Karpas-422 (cell line): ENCODE measurements around the gene PHB1. TPM values are rescaled to one million over a fixed set of nuclear protein-coding genes. Genes with fewer than 3 reads are reported as not detected.

Experiments
- DNase-seq: peaks from one replicate; pipeline ENCODE4 v3.0.0-alpha.2; 2015
- H2AFZ ChIP-seq: fragments of 200-600 bp; sonication (generic); 2 replicates; pipeline ENCODE4 v1.6.1; 2014; ENCODE audit warnings: antibody characterized with exemption, low read length, mixed read lengths
- H3K27ac ChIP-seq: fragments of 200-600 bp; sonication (generic); 2 replicates; pipeline ENCODE4 v1.5.1; 2014; ENCODE audit warnings: mild to moderate bottlenecking, low read length, moderate library complexity
- H3K27me3 ChIP-seq: fragments of 200-600 bp; sonication (generic); 2 replicates; pipeline ENCODE4 v1.6.1; 2014; ENCODE audit warnings: low read length, mixed read lengths
- H3K36me3 ChIP-seq: fragments of 200-600 bp; sonication (generic); 2 replicates; pipeline ENCODE4 v1.6.1; 2014; ENCODE audit warnings: low read length, mixed read lengths; ENCODE audit not compliant: insufficient read depth
- H3K4me1 ChIP-seq: fragments of 200-600 bp; sonication (generic); 2 replicates; pipeline ENCODE4 v1.6.1; 2014; ENCODE audit warnings: mild to moderate bottlenecking, low read length, mixed read lengths
- H3K4me2 ChIP-seq: fragments of 200-600 bp; sonication (generic); 2 replicates; pipeline ENCODE4 v1.6.1; 2014; ENCODE audit warnings: low read length, low read depth, mild to moderate bottlenecking; ENCODE audit not compliant: poor library complexity, severe bottlenecking
- H3K4me3 ChIP-seq: fragments of 200-600 bp; sonication (generic); 2 replicates; pipeline ENCODE4 v1.5.1; 2014; ENCODE audit warnings: mild to moderate bottlenecking, antibody characterized with exemption, low read length, mixed read lengths
- H3K79me2 ChIP-seq: fragments of 200-600 bp; sonication (generic); 2 replicates; pipeline ENCODE4 v1.6.1; 2014; ENCODE audit warnings: mild to moderate bottlenecking, low read length, mixed read lengths
- H3K9ac ChIP-seq: fragments of 200-600 bp; sonication (generic); 2 replicates; pipeline ENCODE4 v1.6.0; 2014; ENCODE audit warnings: low read length
- H3K9me2 ChIP-seq: fragments of 200-600 bp; sonication (generic), shearing (Covaris generic); replicated peaks from 2 replicates; pipeline ENCODE4 v1.6.0; 2014; ENCODE audit warnings: mild to moderate bottlenecking, low read length, moderate library complexity; ENCODE audit not compliant: insufficient read depth
- H3K9me3 ChIP-seq: fragments of 300-700, 200-600 bp; sonication (generic); 2 replicates; pipeline ENCODE4 v1.6.1; 2014; ENCODE audit warnings: low read length, mixed read lengths
- H4K20me1 ChIP-seq: fragments of 200-600 bp; sonication (generic); 2 replicates; pipeline ENCODE4 v1.6.1; 2014; ENCODE audit warnings: mild to moderate bottlenecking, antibody characterized with exemption, low read length, low read depth; ENCODE audit not compliant: insufficient read depth
- total RNA-seq: library from RNA; depleted of rRNA; stranded (reverse); fragments of >200 nt; shearing (Covaris generic); gene quantifications from 2 replicates; pipeline ENCODE4 v1.2.3, GENCODE V29; 2014; ENCODE audit warnings: low replicate concordance

PHB1 gene
- total RNA-seq, 1 experiment from 2014 or later: 91.5 TPM

DNA sequence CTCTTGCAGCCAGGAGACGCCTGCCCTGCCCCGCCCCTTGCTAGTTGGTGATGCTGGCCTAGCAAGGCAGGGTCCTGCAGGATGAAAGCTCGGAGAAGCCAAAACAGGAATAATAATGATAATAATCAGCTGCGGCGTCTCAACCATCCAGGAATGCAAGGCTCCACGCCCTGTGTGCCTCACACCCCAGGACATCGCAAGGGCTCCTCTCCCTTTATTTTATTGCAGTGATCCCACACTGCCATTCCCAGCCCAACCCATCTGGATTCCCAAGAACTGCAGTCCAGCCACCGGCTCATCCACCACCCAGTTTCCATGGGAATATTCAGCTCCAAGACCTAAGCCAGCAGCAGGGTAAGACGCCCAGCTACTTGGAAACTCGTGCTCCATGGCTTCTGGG lies 31.6 kb downstream of the PHB1 start:
- no peak overlapping the region for H2AFZ ChIP-seq
- DNase-seq: no peak
- H3K9ac ChIP-seq: no peak overlapping the region
- H3K9me3 ChIP-seq: no peaks in the 10 kb centered on the region
- no peaks in the 10 kb centered on the region; the same call in 1 of the 2 replicates for H3K4me1 ChIP-seq
- H3K4me3 ChIP-seq: no peak overlapping the region
- no peaks in the 10 kb centered on the region for H3K79me2 ChIP-seq
- H3K4me2 ChIP-seq: no peak overlapping the region
- H3K27me3 ChIP-seq: no peaks in the 10 kb centered on the region
- no peaks in the 10 kb centered on the region for H4K20me1 ChIP-seq
- no peaks in the 10 kb centered on the region for H3K36me3 ChIP-seq
- no peaks in the 10 kb centered on the region for H3K9me2 ChIP-seq
- H3K27ac ChIP-seq: no peak overlapping the region

GRCh38 chr17:49382556-49382955 lies 32.1 kb downstream of the PHB1 start:
- DNase-seq: no peak
- no peaks in the 10 kb centered on the region for H4K20me1 ChIP-seq
- no peaks in the 10 kb centered on the region for H3K36me3 ChIP-seq
- no peaks in the 10 kb centered on the region for H3K27me3 ChIP-seq
- no peak overlapping the region for H3K27ac ChIP-seq
- H2AFZ ChIP-seq: no peak overlapping the region
- no peaks in the 10 kb centered on the region for H3K9me3 ChIP-seq
- no peaks in the 10 kb centered on the region for H3K79me2 ChIP-seq
- no peaks in the 10 kb centered on the region for H3K4me1 ChIP-seq
- H3K9ac ChIP-seq: no peak overlapping the region
- no peaks in the 10 kb centered on the region for H3K9me2 ChIP-seq
- no peak overlapping the region for H3K4me2 ChIP-seq
- no peak overlapping the region for H3K4me3 ChIP-seq

DNA sequence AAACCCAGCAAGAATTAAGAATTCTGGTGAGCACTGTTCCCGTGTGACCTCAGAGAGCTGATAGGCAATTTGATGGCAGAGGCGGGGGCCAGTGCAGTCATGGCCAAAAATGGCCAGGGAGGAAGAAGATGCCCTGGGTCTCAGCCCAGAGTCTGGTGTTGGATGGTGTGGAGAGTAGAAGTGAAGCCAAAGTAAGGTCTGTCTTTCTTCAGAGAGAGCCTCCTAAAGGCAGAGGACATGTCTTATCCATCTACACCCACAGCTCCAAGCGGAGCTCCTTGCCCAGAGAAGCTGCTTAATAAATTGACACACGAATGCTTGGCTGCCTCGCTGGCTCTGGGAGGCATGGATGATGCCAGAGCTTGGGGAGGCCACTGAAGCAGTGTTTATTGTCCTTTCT lies 32.9 kb downstream of the PHB1 start:
- no peaks in the 10 kb centered on the region for H3K9me2 ChIP-seq
- H2AFZ ChIP-seq: no peak overlapping the region
- no peak overlapping the region for H3K27ac ChIP-seq
- H3K36me3 ChIP-seq: no peaks in the 10 kb centered on the region
- H3K4me2 ChIP-seq: no peak overlapping the region
- no peak overlapping the region for H3K4me3 ChIP-seq
- H3K79me2 ChIP-seq: no peaks in the 10 kb centered on the region
- H3K4me1 ChIP-seq: no peaks in the 10 kb centered on the region
- no peaks in the 10 kb centered on the region for H3K27me3 ChIP-seq
- no peak for DNase-seq
- no peaks in the 10 kb centered on the region for H4K20me1 ChIP-seq
- no peaks in the 10 kb centered on the region for H3K9me3 ChIP-seq
- no peak overlapping the region for H3K9ac ChIP-seq

GRCh38 chr17:49381033-49381432 lies 33.6 kb downstream of the PHB1 start:
- Histone ChIP-seq H3K9me3 (no peaks in the 10 kb centered on the region), H2AFZ (no peak overlapping the region), H3K27ac (no peak overlapping the region), H3K79me2 (no peaks in the 10 kb centered on the region), H4K20me1 (no peaks in the 10 kb centered on the region), H3K27me3 (no peaks in the 10 kb centered on the region), H3K9ac (no peak overlapping the region), H3K4me2 (no peak overlapping the region), H3K36me3 (no peaks in the 10 kb centered on the region), H3K4me3 (no peak overlapping the region), H3K9me2 (no peaks in the 10 kb centered on the region), H3K4me1 (no peaks in the 10 kb centered on the region)
- no peak for DNase-seq

- Histone ChIP-seq H3K9me2 (no peaks in the 10 kb centered on the region), H3K27me3 (no peaks in the 10 kb centered on the region), H3K36me3 (no peaks in the 10 kb centered on the region), H2AFZ (no peak overlapping the region), H3K27ac (no peak overlapping the region), H3K9ac (no peak overlapping the region), H4K20me1 (no peaks in the 10 kb centered on the region), H3K4me2 (no peak overlapping the region), H3K4me1 (no peaks in the 10 kb centered on the region), H3K9me3 (no peaks in the 10 kb centered on the region), H3K4me3 (no peak overlapping the region), H3K79me2 (no peaks in the 10 kb centered on the region)
- no peak for DNase-seq
Measured at GRCh38 chr17:49379926-49380325, 34.8 kb downstream of the PHB1 start.

DNA sequence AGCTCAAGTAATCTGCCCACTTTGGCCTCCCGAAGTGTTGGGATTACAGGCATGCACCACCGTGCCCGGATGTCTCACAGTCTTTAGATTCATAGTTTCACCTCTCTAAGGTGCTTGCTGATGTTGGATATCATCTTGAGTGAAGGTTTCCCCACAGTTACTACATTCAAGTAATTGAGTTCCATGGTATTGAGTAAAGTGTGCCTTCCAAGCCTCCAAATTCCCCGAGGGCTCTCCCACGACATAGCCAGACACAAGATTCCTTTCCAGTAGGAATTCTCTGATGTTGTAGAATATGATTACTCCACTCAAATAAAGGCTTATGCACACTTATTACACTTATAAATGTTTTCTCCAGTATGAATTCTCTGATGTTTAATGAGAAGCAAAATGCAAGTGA lies 36.4 kb downstream of the PHB1 start:
- no peaks in the 10 kb centered on the region for H3K27me3 ChIP-seq
- H4K20me1 ChIP-seq: no peaks in the 10 kb centered on the region
- no peaks in the 10 kb centered on the region for H3K9me2 ChIP-seq
- DNase-seq: no peak
- no peaks in the 10 kb centered on the region for H3K4me1 ChIP-seq
- H3K79me2 ChIP-seq: no peaks in the 10 kb centered on the region
- no peak overlapping the region for H3K27ac ChIP-seq
- H3K4me2 ChIP-seq: no peak overlapping the region
- H3K4me3 ChIP-seq: no peak overlapping the region
- H3K9ac ChIP-seq: no peak overlapping the region
- no peak overlapping the region for H2AFZ ChIP-seq
- no peaks in the 10 kb centered on the region for H3K9me3 ChIP-seq
- no peaks in the 10 kb centered on the region for H3K36me3 ChIP-seq

DNA sequence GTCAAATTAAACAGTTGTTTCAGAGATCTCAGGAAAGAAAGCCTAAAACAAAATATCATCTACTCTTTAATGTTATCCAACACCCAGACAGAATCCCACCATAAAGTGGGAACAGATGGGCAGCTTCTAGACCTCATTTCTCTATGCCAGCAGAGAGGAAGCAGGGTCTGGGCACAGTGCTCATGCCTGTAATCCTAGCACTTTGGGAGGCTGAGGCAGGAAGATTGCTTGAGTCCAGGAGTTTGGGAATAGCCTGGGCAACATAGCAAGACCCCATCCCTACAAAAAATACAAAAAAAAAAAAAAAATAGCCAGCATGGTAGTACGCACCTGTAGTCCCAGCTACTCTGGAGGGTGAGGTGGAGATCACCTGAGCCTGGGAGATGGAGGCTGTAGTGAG lies 39.1 kb downstream of the PHB1 start:
- Histone ChIP-seq H3K36me3 (no peaks in the 10 kb centered on the region), H3K4me2 (no peak overlapping the region), H3K79me2 (no peaks in the 10 kb centered on the region), H3K27me3 (no peaks in the 10 kb centered on the region), H2AFZ (no peak overlapping the region), H3K9me3 (no peaks in the 10 kb centered on the region), H3K4me1 (no peaks in the 10 kb centered on the region), H3K27ac (no peak overlapping the region), H3K9me2 (no peaks in the 10 kb centered on the region), H3K9ac (no peak overlapping the region), H4K20me1 (no peaks in the 10 kb centered on the region), H3K4me3 (no peak overlapping the region)
- no peak for DNase-seq

DNA sequence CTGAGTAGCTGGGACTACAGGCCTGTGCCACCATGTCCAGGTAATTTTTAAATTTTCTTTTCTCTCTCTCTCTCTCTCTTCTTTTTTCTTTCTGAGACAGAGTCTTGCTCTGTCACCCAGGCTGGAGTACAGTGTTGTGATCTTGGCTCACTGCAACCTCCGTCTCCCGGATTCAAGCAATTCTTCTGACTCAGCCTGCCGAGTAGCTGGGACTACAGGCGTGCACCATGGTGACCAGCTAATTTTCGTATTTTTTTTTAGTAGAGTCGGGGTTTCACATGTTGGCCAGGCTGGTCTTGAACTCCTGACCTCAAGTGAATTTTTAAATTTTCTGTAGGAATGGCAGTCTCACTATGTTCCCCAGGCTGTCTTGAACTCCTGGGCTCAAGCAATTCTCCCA lies 41.6 kb downstream of the PHB1 start:
- H3K36me3 ChIP-seq: no peaks in the 10 kb centered on the region
- H3K27ac ChIP-seq: no peak overlapping the region
- no peaks in the 10 kb centered on the region for H3K9me3 ChIP-seq
- H2AFZ ChIP-seq: no peak overlapping the region
- no peak overlapping the region for H3K4me3 ChIP-seq
- no peak overlapping the region for H3K4me2 ChIP-seq
- no peaks in the 10 kb centered on the region for H4K20me1 ChIP-seq
- peaks cover 3% of the 10 kb centered on the region for H3K4me1 ChIP-seq
- no peaks in the 10 kb centered on the region for H3K79me2 ChIP-seq
- no peak for DNase-seq
- H3K9me2 ChIP-seq: no peaks in the 10 kb centered on the region
- H3K27me3 ChIP-seq: no peaks in the 10 kb centered on the region
- H3K9ac ChIP-seq: no peak overlapping the region

DNA sequence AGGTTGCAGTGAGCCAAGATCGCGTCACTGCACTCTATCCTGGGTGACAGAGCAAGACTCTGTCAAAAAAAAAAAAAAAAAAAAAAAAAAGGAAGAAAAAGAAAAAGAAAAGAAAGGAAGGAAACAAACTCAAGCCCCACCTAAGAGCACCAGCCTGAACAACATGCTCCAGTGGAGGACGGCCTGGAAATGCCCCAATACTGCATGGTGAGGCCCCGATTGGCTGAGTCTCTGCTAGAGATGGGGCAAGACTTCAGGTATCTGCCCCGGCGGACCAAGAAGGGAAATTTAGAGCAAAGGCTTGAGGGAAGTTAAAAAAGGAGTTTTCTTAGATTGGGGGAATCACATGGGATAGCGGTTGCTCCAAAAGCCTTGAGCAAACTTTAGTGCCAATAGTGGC lies 42.3 kb downstream of the PHB1 start:
- Histone ChIP-seq H3K4me3 (no peak overlapping the region), H3K4me2 (no peak overlapping the region), H3K36me3 (no peaks in the 10 kb centered on the region), H3K9me2 (no peaks in the 10 kb centered on the region), H4K20me1 (no peaks in the 10 kb centered on the region), H3K9ac (no peak overlapping the region), H3K9me3 (no peaks in the 10 kb centered on the region), H3K4me1 (peaks cover 3% of the 10 kb centered on the region), H2AFZ (no peak overlapping the region), H3K27me3 (no peaks in the 10 kb centered on the region), H3K27ac (no peak overlapping the region), H3K79me2 (no peaks in the 10 kb centered on the region)
- DNase-seq: no peak
